PC-9 (cell line): ENCODE results near the gene CELF1.

Experiments
- CTCF ChIP-seq: fragments of 200-600 bp; sonication (generic); conservative IDR thresholded peaks from 2 replicates; pipeline ENCODE4 v1.6.1; 2017; ENCODE audit warnings: mixed run types, antibody characterized with exemption, mild to moderate bottlenecking, moderate library complexity
- EZH2 ChIP-seq: fragments of 200-600 bp; sonication (generic); IDR thresholded peaks from 2 replicates; pipeline ENCODE4 v1.8.0; 2017; ENCODE audit warnings: antibody characterized with exemption, low read depth

DNA sequence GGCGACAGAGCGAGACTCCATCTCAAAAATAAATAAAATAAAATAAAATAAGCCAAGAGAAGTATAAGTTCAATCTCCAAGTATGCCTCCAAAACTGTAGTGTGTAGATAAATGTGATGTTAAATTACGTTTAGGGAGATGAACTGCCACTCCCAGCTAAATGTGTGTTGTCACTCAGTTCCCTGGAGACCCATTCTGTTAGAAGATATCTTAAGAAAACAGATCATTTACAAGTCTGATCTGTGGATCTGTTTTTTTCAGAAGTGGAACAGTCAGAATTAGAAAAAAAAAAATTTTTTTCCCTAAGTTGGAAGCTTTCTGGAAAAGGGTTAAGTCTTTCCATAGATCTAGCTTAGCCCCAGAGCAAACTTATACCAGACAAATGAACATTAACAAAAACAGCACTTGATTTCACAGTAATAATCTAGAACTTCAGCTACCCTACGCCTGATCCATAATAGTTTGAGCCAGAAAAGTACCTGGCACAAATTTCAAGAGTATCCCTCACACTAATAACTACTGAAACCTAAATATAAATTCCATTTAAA lies 18.2 kb downstream of the CELF1 start:
- no peak for TF ChIP-seq EZH2
- no peak for TF ChIP-seq CTCF
